IMR-90 (cell line): ENCODE results near the gene ANKH. TPM values are rescaled to one million over a fixed set of nuclear protein-coding genes. Genes with fewer than 3 reads are reported as not detected.

ENCODE experiments used
- ATAC-seq: fragments of 200-7000 bp; cut with Tn5 transposase; 2 replicates; pipeline ENCODE4 v1.9.1; 2020; ENCODE audit warnings: low read depth, mild to moderate bottlenecking, moderate library complexity
- BruUV-seq: library from RNA; stranded (reverse); fragments of 400-500 nt; replicated peaks from 2 replicates; lab custom pipeline; 2021; lab: Mats Ljungman, UMichigan
- CTCF ChIA-PET: fragments of 300-600 bp; formaldehyde crosslinking; extraction: SDS; loops from one replicate; lab custom pipeline; 2021; ENCODE audit warnings: antibody characterized with exemption; lab: Yijun Ruan, JAX
- POLR2A ChIA-PET: fragments of 300-600 bp; sonication (Branson Sonifier 250); formaldehyde crosslinking; loops from one replicate; lab custom pipeline; 2022; ENCODE audit warnings: antibody characterized with exemption; ENCODE audit not compliant: unreplicated experiment; lab: Charles Lee
- DNase-seq: peaks from one replicate; pipeline ENCODE4 v3.0.0; 2013
- H2AFZ ChIP-seq: replicated peaks from 2 replicates; pipeline ENCODE3; 2013; ENCODE audit warnings: low read length, mild to moderate bottlenecking; ENCODE audit not compliant: poor library complexity
- H2AK5ac ChIP-seq: 2 replicates; pipeline ENCODE4 v1.6.1; 2013; ENCODE audit warnings: low read depth, low read length, inconsistent platforms
- H2AK9ac ChIP-seq: replicated peaks from 2 replicates; pipeline ENCODE3; 2013; ENCODE audit warnings: mild to moderate bottlenecking, low read depth, low read length, moderate library complexity; ENCODE audit not compliant: poor library complexity
- H2BK120ac ChIP-seq: 2 replicates; pipeline ENCODE4 v1.6.1; 2013; ENCODE audit warnings: low read depth, low read length, inconsistent platforms
- H2BK15ac ChIP-seq: 3 replicates; pipeline ENCODE4 v1.6.1; 2013; ENCODE audit warnings: low read depth, low read length, inconsistent platforms
- H2BK20ac ChIP-seq: 2 replicates; pipeline ENCODE4 v1.6.1; 2013; ENCODE audit warnings: low read depth, mild to moderate bottlenecking, inconsistent platforms, low read length, moderate library complexity
- H2BK5ac ChIP-seq: 2 replicates; pipeline ENCODE4 v1.6.1; 2013; ENCODE audit warnings: mild to moderate bottlenecking, low read depth, low read length, inconsistent platforms; ENCODE audit not compliant: poor library complexity, severe bottlenecking
- H3K14ac ChIP-seq: replicated peaks from 2 replicates; pipeline ENCODE4 v1.6.1; 2013; ENCODE audit warnings: low read depth, low read length, inconsistent platforms
- H3K18ac ChIP-seq: 2 replicates; pipeline ENCODE4 v1.6.1; 2013; ENCODE audit warnings: low read depth, low read length, control low read depth
- H3K23ac ChIP-seq: 2 replicates; pipeline ENCODE4 v1.6.1; 2013; ENCODE audit warnings: low read depth, low read length, inconsistent platforms
- H3K27ac ChIP-seq: 2 replicates; pipeline ENCODE4 v1.5.1; 2013; ENCODE audit warnings: mild to moderate bottlenecking, control low read depth, low read length; ENCODE audit not compliant: insufficient read depth
- H3K27me3 ChIP-seq: 2 replicates; pipeline ENCODE4 v1.6.1; 2013; ENCODE audit warnings: low read length; ENCODE audit not compliant: control insufficient read depth, insufficient read depth
- H3K36me3 ChIP-seq: 2 replicates; pipeline ENCODE4 v1.6.1; 2013; ENCODE audit warnings: low read length, mixed read lengths; ENCODE audit not compliant: control insufficient read depth, insufficient read depth
- H3K4ac ChIP-seq: 2 replicates; pipeline ENCODE4 v1.6.1; 2013; ENCODE audit warnings: low read depth, low read length, inconsistent platforms
- H3K4me1 ChIP-seq: 2 replicates; pipeline ENCODE4 v1.6.1; 2013; ENCODE audit warnings: low read length, mixed read lengths; ENCODE audit not compliant: control insufficient read depth, insufficient read depth
- H3K4me2 ChIP-seq: 2 replicates; pipeline ENCODE4 v1.6.1; 2013; ENCODE audit warnings: low read depth, mild to moderate bottlenecking, control low read depth, low read length, moderate library complexity
- H3K4me3 ChIP-seq: 2 replicates; pipeline ENCODE4 v1.5.1; 2013; ENCODE audit warnings: low read depth, mild to moderate bottlenecking, control low read depth, low read length, moderate library complexity; ENCODE audit not compliant: insufficient read depth
- H3K56ac ChIP-seq: 2 replicates; pipeline ENCODE4 v1.6.1; 2013; ENCODE audit warnings: low read length, inconsistent platforms; ENCODE audit not compliant: insufficient read depth; ENCODE audit errors: extremely low read depth
- H3K79me1 ChIP-seq, 2 experiments: 2 replicates each; pipeline ENCODE4 v1.6.1; 2013; ENCODE audit warnings: low read length in 2 of 2, inconsistent platforms in 1 of 2, low read depth in 1 of 2
- H3K9ac ChIP-seq: 2 replicates; pipeline ENCODE4 v1.6.1; 2013; ENCODE audit warnings: low read depth, low read length, control low read depth
- H3K9me1 ChIP-seq: 2 replicates; pipeline ENCODE4 v1.6.1; 2013; ENCODE audit warnings: low read length, inconsistent platforms; ENCODE audit not compliant: insufficient read depth
- H3K9me3 ChIP-seq: 2 replicates; pipeline ENCODE4 v1.6.1; 2013; ENCODE audit warnings: low read length; ENCODE audit not compliant: control insufficient read depth, insufficient read depth
- H4K20me1 ChIP-seq: 2 replicates; pipeline ENCODE4 v1.6.1; 2013; ENCODE audit warnings: low read length, inconsistent platforms; ENCODE audit not compliant: insufficient read depth
- H4K5ac ChIP-seq: 2 replicates; pipeline ENCODE4 v1.6.1; 2013; ENCODE audit warnings: mild to moderate bottlenecking, low read depth, low read length, control low read depth
- H4K8ac ChIP-seq, 2 experiments: 2 replicates each; pipeline ENCODE4 v1.6.1; 2013; ENCODE audit warnings: low read depth in 2 of 2, low read length in 2 of 2, control low read depth in 1 of 2, inconsistent platforms in 1 of 2
- H4K91ac ChIP-seq: 2 replicates; pipeline ENCODE4 v1.6.1; 2013; ENCODE audit warnings: low read depth, low read length, inconsistent platforms; ENCODE audit not compliant: insufficient read depth
- BHLHE40 ChIP-seq: fragments of 150-350 bp; IDR thresholded peaks from 2 replicates; pipeline ENCODE4 v1.6.1; 2016; ENCODE audit warnings: mild to moderate bottlenecking, low read depth, low read length
- CEBPB ChIP-seq: IDR thresholded peaks from 2 replicates; pipeline ENCODE4 v1.6.1; 2012; ENCODE audit warnings: low read depth, low read length, improper control_type of control experiment
- MAFK ChIP-seq: IDR thresholded peaks from 2 replicates; pipeline ENCODE4 v1.6.1; 2012; ENCODE audit warnings: low read depth, low read length, improper control_type of control experiment
- MXI1 ChIP-seq: IDR thresholded peaks from 2 replicates; pipeline ENCODE4 v1.6.1; 2012; ENCODE audit warnings: low read depth, mild to moderate bottlenecking, low read length, moderate library complexity, borderline replicate concordance
- NFE2L2 ChIP-seq: fragments of 150-350 bp; IDR thresholded peaks from 2 replicates; pipeline ENCODE4 v1.6.1; 2016; ENCODE audit warnings: low read depth, mild to moderate bottlenecking, low read length
- SMC3 ChIP-seq: fragments of 150-350 bp; IDR thresholded peaks from 2 replicates; pipeline ENCODE4 v1.6.1; 2016; ENCODE audit warnings: low read depth, mild to moderate bottlenecking, antibody characterized with exemption, low read length, moderate library complexity
- USF2 ChIP-seq: fragments of 150-350 bp; IDR thresholded peaks from 2 replicates; pipeline ENCODE4 v1.6.1; 2017; ENCODE audit warnings: mild to moderate bottlenecking, antibody characterized with exemption, low read length, low read depth
- WGBS, 2 experiments: methylation state at CpG; one replicate each; pipeline versions ENCODE4 v1.1.5 to v1.1.7; 2013; ENCODE audit warnings: missing lambda C conversion rate in 2 of 2; ENCODE audit not compliant: insufficient read length in 1 of 2; ENCODE audit errors: extremely low coverage in 2 of 2; 5-methylcytosine and 5-hydroxymethylcytosine counted together
- dilution Hi-C: fragments of 300-500 bp; cut with HindIII; formaldehyde crosslinking; loops from one replicate; pipeline ENCODE4 v1.14.3; 2018; ENCODE audit warnings: low sequenced_read_pairs; ENCODE audit not compliant: unreplicated experiment
- in situ Hi-C: fragments of 300-500 bp; cut with MboI; formaldehyde crosslinking; loops from 3 replicates; pipeline ENCODE4 v1.14.3; 2019; ENCODE audit warnings: low sequenced_read_pairs, inconsistent platforms, mixed read lengths
- intact Hi-C: fragments of 100-400 bp; cut with micrococcal nuclease; formaldehyde crosslinking; loops from 2 replicates; pipeline ENCODE4 v1.10.0; 2022
- polyA plus RNA-seq, 3 experiments: library from polyadenylated mRNA; depleted of rRNA; stranded (reverse); fragments of >200 nt; gene quantifications; 2 replicates each; pipeline ENCODE4 v1.2.3, GENCODE V29; 2012; ENCODE audit warnings: low replicate concordance in 1 of 3
- total RNA-seq: library from RNA; depleted of rRNA; stranded (reverse); fragments of >200 nt; gene quantifications from 2 replicates; pipeline ENCODE4 v1.2.3, GENCODE V29; 2012

Gene ANKH
- total and polyA plus RNA-seq, 2 of the 4 experiments (the other 2 are of a cell fraction): 5.2 to 17.2 TPM

GRCh38 chr5:14748180-14748900, 123.2 kb downstream of the ANKH start:
- Histone ChIP-seq H4K8ac (no peak overlapping the region), H3K18ac (no peak overlapping the region), H3K9me1 (peaks cover 7% of the 10 kb centered on the region), H3K4me2 (no peak overlapping the region), H3K14ac (no peak overlapping the region), H3K9me3 (no peaks in the 10 kb centered on the region), H3K36me3 (peaks cover 4% of the 10 kb centered on the region), H2AK5ac (0 out of 2 replicates have a peak overlapping the region, but pooled peaks have one; percentile 7), H4K91ac (no peak overlapping the region), H3K4ac (no peak overlapping the region), H3K27ac (no peak overlapping the region), H3K79me1 (no peaks in the 10 kb centered on the region), H4K5ac (no peak overlapping the region), H2AK9ac (no peak overlapping the region), H3K4me3 (no peak overlapping the region), H2BK5ac (no peak overlapping the region), H2BK20ac (no peak overlapping the region), H3K27me3 (no peaks in the 10 kb centered on the region), H3K23ac (no peak overlapping the region), H3K56ac (no peak overlapping the region), H4K20me1 (peaks cover 4% of the 10 kb centered on the region; the same call in 1 of the 2 replicates), H3K9ac (no peak overlapping the region), H2BK15ac (no peak overlapping the region), H2BK120ac (no peak overlapping the region), H2AFZ (no peak overlapping the region), H3K4me1 (0 out of 2 replicates have a peak, but pooled peaks cover 2% of the 10 kb centered on the region)
- intact Hi-C loops (no loop called here), in situ Hi-C loops (no loop called here), dilution Hi-C loops (no loop called here)
- WGBS, 2 experiments: 97% methylated on average over 6 of the region's 12 CpGs; no CpG with 5 or more reads in 1 of the 2 experiments
- no TSS peak for BruUV-seq
- ChIA-PET POLR2A (no interaction called here), CTCF (no interaction called here)
- DNase-seq: no peak
- ATAC-seq: no peak
- TF ChIP-seq USF2 (no peak), MXI1 (no peak), MAFK (no peak), SMC3 (no peak), BHLHE40 (no peak), CEBPB (no peak), NFE2L2 (no peak)
